Measurements from ENCODE around the gene BCL11A. TPM values are rescaled to one million over a fixed set of nuclear protein-coding genes. Genes with fewer than 3 reads are reported as not detected.
A peak's percentile ranks its signal among the peaks of the same experiment; 100 is the strongest.

The BCL11A gene
- total and polyA plus RNA-seq, 2 of the 13 experiments (the other 11 are each of a cell fraction or from before 2014, with no cell fraction given): not detected

- peak; percentile 62; the same call in 1 of the 2 replicates for TF ChIP-seq AHR (CRISPR knock-in tag; IDR thresholded peaks at IDR 0.05)
- TF ChIP-seq BCL6 (CRISPR knock-in tag; IDR thresholded peaks at IDR 0.05): peak; percentile 41; the same call in 1 of the 2 replicates
- peak; percentile 43; the same call in 1 of the 2 replicates for TF ChIP-seq ZNF350 (CRISPR knock-in tag; IDR thresholded peaks at IDR 0.05; ENCODE audit: borderline replicate concordance, low read depth)
- TF ChIP-seq ZBTB46 (CRISPR knock-in tag; IDR thresholded peaks at IDR 0.05; ENCODE audit: borderline replicate concordance): peak; percentile 91; the same call in 1 of the 2 replicates
- TF ChIP-seq ZNF770 (CRISPR knock-in tag; IDR thresholded peaks at IDR 0.05): peak; percentile 78; the same call in 1 of the 2 replicates
- TF ChIP-seq THRA (CRISPR knock-in tag; IDR thresholded peaks at IDR 0.05; ENCODE audit: borderline replicate concordance): no peak
- peak; percentile 30; the same call in 1 of the 2 replicates for TF ChIP-seq ZBTB33 (CRISPR knock-in tag; IDR thresholded peaks at IDR 0.05)
- peak; percentile 48; the same call in 1 of the 2 replicates for TF ChIP-seq SMAD1 (CRISPR knock-in tag; IDR thresholded peaks at IDR 0.05; ENCODE audit: borderline replicate concordance, low read depth)
- TF ChIP-seq TCF12 (IDR thresholded peaks at IDR 0.05): no peak
- no peak for TF ChIP-seq TCF12 (CRISPR knock-in tag; IDR thresholded peaks at IDR 0.05)
- 0 out of 2 replicates have a peak, but pooled peaks have one; percentile 33 for TF ChIP-seq ZNF142 (CRISPR knock-in tag; IDR thresholded peaks at IDR 0.05)
- no peak for TF ChIP-seq CENPBD1 (CRISPR knock-in tag; IDR thresholded peaks at IDR 0.05; ENCODE audit: borderline replicate concordance, low read depth)
- TF ChIP-seq SALL2 (CRISPR knock-in tag; IDR thresholded peaks at IDR 0.05): peak; percentile 68; the same call in 1 of the 2 replicates
These were observed 28.2 kb upstream of the BCL11A start (continued) for GRCh38 chr2:60581433-60582282.

All from HepG2 (cell line).